ENCODE results near the gene COPB2.

COPB2 gene

GRCh38 chr3:139374099-139374498 lies 15.3 kb downstream of the COPB2 start:
- Histone ChIP-seq H3K4me1 (ENCODE audit: control insufficient read depth, insufficient read depth, low read length) (no peaks in the 10 kb centered on the region), H3K4me2 (ENCODE audit: low read length) (no peak overlapping the region), H3K4me3 (ENCODE audit: low read length) (no peak overlapping the region), H3K36me3 (ENCODE audit: insufficient read depth, low read length) (peaks cover 91% of the 10 kb centered on the region), H3K9me3 (replicated peaks; ENCODE audit: low read length) (no peaks in the 10 kb centered on the region), H3K9ac (ENCODE audit: low read depth, low read length) (no peak overlapping the region), H3K27me3 (ENCODE audit: control insufficient read depth, insufficient read depth, low read length) (no peaks in the 10 kb centered on the region)

GRCh38 chr3:139364549-139364948 lies 24.9 kb downstream of the COPB2 start:
- Histone ChIP-seq H3K27me3 (ENCODE audit: control insufficient read depth, insufficient read depth, low read length) (no peaks in the 10 kb centered on the region), H3K9ac (ENCODE audit: low read depth, low read length) (no peak overlapping the region), H3K4me3 (ENCODE audit: low read length) (no peak overlapping the region), H3K36me3 (ENCODE audit: insufficient read depth, low read length) (peaks cover 91% of the 10 kb centered on the region), H3K9me3 (replicated peaks; ENCODE audit: low read length) (no peaks in the 10 kb centered on the region), H3K4me1 (ENCODE audit: control insufficient read depth, insufficient read depth, low read length) (no peaks in the 10 kb centered on the region), H3K4me2 (ENCODE audit: low read length) (no peak overlapping the region)

- Histone ChIP-seq H3K9ac (ENCODE audit: low read depth, low read length) (no peak overlapping the region), H3K36me3 (ENCODE audit: insufficient read depth, low read length) (peaks cover 94% of the 10 kb centered on the region), H3K4me2 (ENCODE audit: low read length) (no peak overlapping the region), H3K27me3 (ENCODE audit: control insufficient read depth, insufficient read depth, low read length) (no peaks in the 10 kb centered on the region), H3K4me3 (ENCODE audit: low read length) (no peak overlapping the region), H3K4me1 (ENCODE audit: control insufficient read depth, insufficient read depth, low read length) (no peaks in the 10 kb centered on the region), H3K9me3 (replicated peaks; ENCODE audit: low read length) (no peaks in the 10 kb centered on the region)
Observed at GRCh38 chr3:139361276-139361675, 28.2 kb downstream of the COPB2 start.

- Histone ChIP-seq H3K4me2 (ENCODE audit: low read length) (no peak overlapping the region), H3K4me3 (ENCODE audit: low read length) (no peak overlapping the region), H3K9me3 (replicated peaks; ENCODE audit: low read length) (no peaks in the 10 kb centered on the region), H3K27me3 (ENCODE audit: control insufficient read depth, insufficient read depth, low read length) (no peaks in the 10 kb centered on the region), H3K4me1 (ENCODE audit: control insufficient read depth, insufficient read depth, low read length) (no peaks in the 10 kb centered on the region), H3K36me3 (ENCODE audit: insufficient read depth, low read length) (peaks cover 93% of the 10 kb centered on the region), H3K9ac (ENCODE audit: low read depth, low read length) (no peak overlapping the region)
Observed at GRCh38 chr3:139358841-139359562, 30.4 kb downstream of the COPB2 start.

- no peak overlapping the region for H3K4me3 ChIP-seq (ENCODE audit: low read length)
- H3K4me2 ChIP-seq (ENCODE audit: low read length), result no peak overlapping the region
- no peaks in the 10 kb centered on the region for H3K4me1 ChIP-seq (ENCODE audit: control insufficient read depth, insufficient read depth, low read length)
- H3K9me3 ChIP-seq (replicated peaks; ENCODE audit: low read length), result no peaks in the 10 kb centered on the region
- H3K36me3 ChIP-seq (ENCODE audit: insufficient read depth, low read length), result peaks cover 90% of the 10 kb centered on the region
- H3K9ac ChIP-seq (ENCODE audit: low read depth, low read length), result no peak overlapping the region
- H3K27me3 ChIP-seq (ENCODE audit: control insufficient read depth, insufficient read depth, low read length), result no peaks in the 10 kb centered on the region
Observed at GRCh38 chr3:139357899-139358298, 31.5 kb downstream of the COPB2 start.

GRCh38 chr3:139355891-139356290 lies 33.6 kb downstream of the COPB2 start:
- Histone ChIP-seq H3K36me3 (ENCODE audit: insufficient read depth, low read length) (peaks cover 94% of the 10 kb centered on the region), H3K4me2 (ENCODE audit: low read length) (no peak overlapping the region), H3K27me3 (ENCODE audit: control insufficient read depth, insufficient read depth, low read length) (no peaks in the 10 kb centered on the region), H3K9me3 (replicated peaks; ENCODE audit: low read length) (no peaks in the 10 kb centered on the region), H3K9ac (ENCODE audit: low read depth, low read length) (no peak overlapping the region), H3K4me3 (ENCODE audit: low read length) (no peak overlapping the region), H3K4me1 (ENCODE audit: control insufficient read depth, insufficient read depth, low read length) (no peaks in the 10 kb centered on the region)

- peaks cover 94% of the 10 kb centered on the region for H3K36me3 ChIP-seq (ENCODE audit: insufficient read depth, low read length)
- no peaks in the 10 kb centered on the region for H3K4me1 ChIP-seq (ENCODE audit: control insufficient read depth, insufficient read depth, low read length)
- H3K9me3 ChIP-seq (replicated peaks; ENCODE audit: low read length), result no peaks in the 10 kb centered on the region
- H3K4me2 ChIP-seq (ENCODE audit: low read length), result no peak overlapping the region
- no peaks in the 10 kb centered on the region for H3K27me3 ChIP-seq (ENCODE audit: control insufficient read depth, insufficient read depth, low read length)
- no peak overlapping the region for H3K9ac ChIP-seq (ENCODE audit: low read depth, low read length)
- H3K4me3 ChIP-seq (ENCODE audit: low read length), result no peak overlapping the region
Observed at GRCh38 chr3:139355476-139355875, 34.0 kb downstream of the COPB2 start.

GRCh38 chr3:139354661-139355060 lies 34.8 kb downstream of the COPB2 start:
- Histone ChIP-seq H3K4me3 (ENCODE audit: low read length) (no peak overlapping the region), H3K4me2 (ENCODE audit: low read length) (no peak overlapping the region), H3K9ac (ENCODE audit: low read depth, low read length) (no peak overlapping the region), H3K27me3 (ENCODE audit: control insufficient read depth, insufficient read depth, low read length) (no peaks in the 10 kb centered on the region), H3K36me3 (ENCODE audit: insufficient read depth, low read length) (peaks cover 92% of the 10 kb centered on the region), H3K9me3 (replicated peaks; ENCODE audit: low read length) (no peaks in the 10 kb centered on the region), H3K4me1 (ENCODE audit: control insufficient read depth, insufficient read depth, low read length) (no peaks in the 10 kb centered on the region)

- H3K9me3 ChIP-seq (replicated peaks; ENCODE audit: low read length), result no peaks in the 10 kb centered on the region
- H3K9ac ChIP-seq (ENCODE audit: low read depth, low read length), result no peak overlapping the region
- H3K36me3 ChIP-seq (ENCODE audit: insufficient read depth, low read length), result peaks cover 92% of the 10 kb centered on the region
- no peaks in the 10 kb centered on the region for H3K4me1 ChIP-seq (ENCODE audit: control insufficient read depth, insufficient read depth, low read length)
- no peaks in the 10 kb centered on the region for H3K27me3 ChIP-seq (ENCODE audit: control insufficient read depth, insufficient read depth, low read length)
- no peak overlapping the region for H3K4me3 ChIP-seq (ENCODE audit: low read length)
- H3K4me2 ChIP-seq (ENCODE audit: low read length), result no peak overlapping the region
Observed at GRCh38 chr3:139353920-139354556, 35.4 kb downstream of the COPB2 start.

- Histone ChIP-seq H3K4me2 (ENCODE audit: low read length) (no peak overlapping the region), H3K36me3 (ENCODE audit: insufficient read depth, low read length) (peaks cover 57% of the 10 kb centered on the region)
Observed at GRCh38 chr3:139346771-139347170, 42.7 kb downstream of the COPB2 start.

GRCh38 chr3:139343895-139344856 lies 45.3 kb downstream of the COPB2 start, which contains the start of gene MRPS22:
Gene MRPS22 (plus strand): TSS chr3:139344020. CDS start chr3:139344027, 7 bp downstream.
- Histone ChIP-seq H3K9me3 (replicated peaks; ENCODE audit: low read length) (no peaks in the 10 kb centered on the region), H3K4me2 (ENCODE audit: low read length) (peak within 1 kb of the TSS; percentile 96), H3K27me3 (ENCODE audit: control insufficient read depth, insufficient read depth, low read length) (no peaks in the 10 kb centered on the region), H3K4me3 (ENCODE audit: low read length) (peak within 1 kb of the TSS; percentile 87), H3K4me1 (ENCODE audit: control insufficient read depth, insufficient read depth, low read length) (peaks cover 20% of the 10 kb centered on the region), H3K36me3 (ENCODE audit: insufficient read depth, low read length) (peaks cover 32% of the 10 kb centered on the region), H3K9ac (ENCODE audit: low read depth, low read length) (peak within 1 kb of the TSS; percentile 93)

More at GRCh38 chr3:139346771-139347170, 42.7 kb downstream of the COPB2 start:
- Histone ChIP-seq H3K9me3 (replicated peaks; ENCODE audit: low read length) (no peaks in the 10 kb centered on the region), H3K9ac (ENCODE audit: low read depth, low read length) (no peak overlapping the region), H3K27me3 (ENCODE audit: control insufficient read depth, insufficient read depth, low read length) (no peaks in the 10 kb centered on the region), H3K4me3 (ENCODE audit: low read length) (no peak overlapping the region), H3K4me1 (ENCODE audit: control insufficient read depth, insufficient read depth, low read length) (peaks cover 13% of the 10 kb centered on the region)
